MCF 10A (cell line): ENCODE results near the gene EPDR1. TPM values are rescaled to one million over a fixed set of nuclear protein-coding genes. Genes with fewer than 3 reads are reported as not detected.

ENCODE experiments used
- BruUV-seq: library from RNA; stranded (reverse); fragments of 400-500 nt; replicated peaks from 2 replicates; lab custom pipeline; 2021; lab: Mats Ljungman, UMichigan
- CTCF ChIA-PET: fragments of 300-600 bp; sonication (Branson Sonifier 250); formaldehyde crosslinking; extraction: SDS; loops from one replicate; lab custom pipeline; 2021; ENCODE audit warnings: antibody characterized with exemption, inconsistent platforms; lab: Yijun Ruan, JAX
- POLR2A ChIA-PET: fragments of 300-600, 350-650 bp; sonication (Branson Sonifier 250); formaldehyde crosslinking; extraction: SDS; loops from one replicate; lab custom pipeline; 2020; ENCODE audit warnings: antibody characterized with exemption, inconsistent platforms; lab: Yijun Ruan, JAX
- DNase-seq: peaks from one replicate; pipeline ENCODE4 v3.0.0-alpha.2; 2018; ENCODE audit not compliant: unreplicated experiment
- H3K27ac Mint-ChIP-seq: one replicate; pipeline ENCODE4 v1.8.0; 2022; ENCODE audit warnings: mild to moderate bottlenecking, low read depth, mixed read lengths; ENCODE audit not compliant: unreplicated experiment
- H3K27me3 Mint-ChIP-seq: one replicate; pipeline ENCODE4 v1.8.0; 2022; ENCODE audit warnings: mixed read lengths; ENCODE audit not compliant: insufficient read depth, unreplicated experiment
- H3K36me3 Mint-ChIP-seq: one replicate; pipeline ENCODE4 v1.8.0; 2022; ENCODE audit warnings: mild to moderate bottlenecking, moderate library complexity, mixed read lengths; ENCODE audit not compliant: insufficient read depth, unreplicated experiment
- H3K4me1 Mint-ChIP-seq: one replicate; pipeline ENCODE4 v1.8.0; 2022; ENCODE audit warnings: mixed read lengths; ENCODE audit not compliant: insufficient read depth, unreplicated experiment
- H3K4me3 Mint-ChIP-seq: one replicate; pipeline ENCODE4 v1.8.0; 2022; ENCODE audit warnings: mild to moderate bottlenecking, moderate library complexity, mixed read lengths; ENCODE audit not compliant: unreplicated experiment
- H3K9me3 Mint-ChIP-seq: one replicate; pipeline ENCODE4 v1.8.0; 2022; ENCODE audit warnings: mixed read lengths; ENCODE audit not compliant: unreplicated experiment
- intact Hi-C: fragments of 100-400 bp; cut with micrococcal nuclease; formaldehyde crosslinking; loops from 2 replicates; pipeline ENCODE4 v1.14.1; 2022
- total RNA-seq: library from RNA; stranded (reverse); gene quantifications from 2 replicates; pipeline ENCODE4 v1.2.3, GENCODE V29; 2022
- TF ChIP-seq, protein P1 (sequence below): fragments of 200-600 bp; IDR thresholded peaks from one replicate; pipeline ENCODE4 v1.8.0; 2022; ENCODE audit warnings: antibody characterized with exemption, mild to moderate bottlenecking; ENCODE audit not compliant: unreplicated experiment

The EPDR1 gene
- total RNA-seq, 1 experiment from 2014 or later = not detected

DNA sequence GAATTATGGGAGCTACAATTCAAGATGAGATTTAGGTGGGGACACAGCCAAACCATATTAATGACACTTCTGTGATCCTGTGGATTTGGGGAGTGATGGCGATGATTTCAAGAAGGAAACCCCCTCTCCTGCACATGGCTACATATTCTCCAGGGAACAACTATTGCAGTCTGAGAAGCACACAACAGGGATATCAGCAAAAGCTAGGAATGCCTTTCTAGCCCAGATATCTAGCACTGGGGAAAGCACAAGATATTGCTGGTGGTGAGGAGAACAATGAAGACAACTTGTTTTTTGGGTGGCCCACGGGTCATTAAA is 24.3 kb downstream of the EPDR1 start:
- H3K27ac Mint-ChIP-seq = no peak overlapping the region
- no peaks in the 10 kb centered on the region for H3K9me3 Mint-ChIP-seq
- TF ChIP-seq, protein P1, sequence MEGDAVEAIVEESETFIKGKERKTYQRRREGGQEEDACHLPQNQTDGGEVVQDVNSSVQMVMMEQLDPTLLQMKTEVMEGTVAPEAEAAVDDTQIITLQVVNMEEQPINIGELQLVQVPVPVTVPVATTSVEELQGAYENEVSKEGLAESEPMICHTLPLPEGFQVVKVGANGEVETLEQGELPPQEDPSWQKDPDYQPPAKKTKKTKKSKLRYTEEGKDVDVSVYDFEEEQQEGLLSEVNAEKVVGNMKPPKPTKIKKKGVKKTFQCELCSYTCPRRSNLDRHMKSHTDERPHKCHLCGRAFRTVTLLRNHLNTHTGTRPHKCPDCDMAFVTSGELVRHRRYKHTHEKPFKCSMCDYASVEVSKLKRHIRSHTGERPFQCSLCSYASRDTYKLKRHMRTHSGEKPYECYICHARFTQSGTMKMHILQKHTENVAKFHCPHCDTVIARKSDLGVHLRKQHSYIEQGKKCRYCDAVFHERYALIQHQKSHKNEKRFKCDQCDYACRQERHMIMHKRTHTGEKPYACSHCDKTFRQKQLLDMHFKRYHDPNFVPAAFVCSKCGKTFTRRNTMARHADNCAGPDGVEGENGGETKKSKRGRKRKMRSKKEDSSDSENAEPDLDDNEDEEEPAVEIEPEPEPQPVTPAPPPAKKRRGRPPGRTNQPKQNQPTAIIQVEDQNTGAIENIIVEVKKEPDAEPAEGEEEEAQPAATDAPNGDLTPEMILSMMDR = no peak
- H3K4me1 Mint-ChIP-seq = no peaks in the 10 kb centered on the region
- POLR2A ChIA-PET = no interaction called here
- no TSS peak for BruUV-seq
- no peaks in the 10 kb centered on the region for H3K36me3 Mint-ChIP-seq
- intact Hi-C loops = no loop called here
- no peak for DNase-seq
- H3K27me3 Mint-ChIP-seq = peaks cover 13% of the 10 kb centered on the region
- CTCF ChIA-PET = no interaction called here
- H3K4me3 Mint-ChIP-seq = no peak overlapping the region

DNA sequence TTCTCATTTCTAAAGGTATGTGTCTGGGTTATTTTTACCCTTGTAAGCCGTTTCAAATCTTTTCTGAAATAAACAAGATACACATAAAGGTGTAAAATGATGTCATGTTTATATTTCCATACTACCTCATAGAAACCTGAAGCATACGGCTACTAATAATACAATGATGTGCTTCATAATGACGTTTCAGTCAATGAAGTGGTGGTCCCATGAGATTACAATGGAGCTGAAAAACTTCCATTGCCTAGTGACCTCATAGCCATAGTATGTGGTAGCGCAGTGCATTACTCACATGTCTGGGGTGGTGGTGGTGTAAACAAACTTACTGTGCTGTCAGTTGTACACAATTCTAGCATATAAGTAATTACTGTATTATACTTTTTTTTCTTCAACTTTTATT is 24.9 kb downstream of the EPDR1 start:
- no peaks in the 10 kb centered on the region for H3K9me3 Mint-ChIP-seq
- no TSS peak for BruUV-seq

DNA sequence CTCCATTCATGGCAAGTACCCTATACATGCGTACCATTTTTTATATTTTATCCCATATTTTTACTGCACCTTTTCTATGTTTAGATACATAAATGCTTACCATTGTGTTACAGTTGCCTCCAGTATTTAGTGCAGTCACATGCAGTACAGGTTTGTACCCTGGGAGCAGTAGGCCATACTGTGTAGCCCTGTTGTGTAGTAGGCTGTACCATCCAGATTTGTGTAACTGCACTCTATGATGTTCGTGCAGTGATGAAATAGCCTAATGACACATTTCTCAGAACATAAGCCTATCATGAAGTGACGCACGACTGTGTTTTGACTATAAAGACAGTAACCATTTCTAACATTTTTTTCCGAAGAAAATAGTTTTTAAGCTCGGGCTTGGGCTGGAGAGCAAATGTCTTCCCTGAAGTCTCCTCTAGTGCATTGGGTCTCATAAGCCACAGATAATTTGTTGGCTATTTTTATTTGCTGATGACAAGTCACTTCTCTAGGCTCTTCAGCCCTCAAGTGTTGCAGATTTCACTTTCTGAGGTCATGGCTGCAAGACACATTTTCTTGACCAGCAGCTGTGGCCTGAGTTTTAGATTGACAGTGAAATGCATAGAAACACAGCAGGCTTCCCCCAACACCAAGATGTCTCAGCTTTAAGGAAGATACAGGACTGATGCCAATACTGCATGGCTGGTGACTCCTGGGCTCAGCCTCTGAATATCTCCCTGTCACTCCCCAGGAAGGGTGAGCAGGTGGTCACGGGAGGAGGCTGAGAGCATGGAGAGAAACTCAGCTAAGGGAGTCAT is 26.9 kb downstream of the EPDR1 start:
- no peaks in the 10 kb centered on the region for H3K36me3 Mint-ChIP-seq
- intact Hi-C loops = no loop called here
- H3K4me1 Mint-ChIP-seq = no peaks in the 10 kb centered on the region
- H3K4me3 Mint-ChIP-seq = no peak overlapping the region
- no peaks in the 10 kb centered on the region for H3K9me3 Mint-ChIP-seq
- no peak for DNase-seq
- H3K27ac Mint-ChIP-seq = no peak overlapping the region
- CTCF ChIA-PET = interaction anchor here (1.0 kb wide), 1 partner anchor 748 kb away, joined by 6 read pairs; no protein-coding TSS in a partner anchor
- TF ChIP-seq, protein P1 = no peak
- POLR2A ChIA-PET = no interaction called here
- H3K27me3 Mint-ChIP-seq = peaks cover 12% of the 10 kb centered on the region
- BruUV-seq = no TSS peak

More for the DNA sequence above, 24.9 kb downstream of the EPDR1 start:
- ChIA-PET POLR2A (interaction anchor here (0.7 kb wide), 1 partner anchor 145 kb away, joined by 3 read pairs; no protein-coding TSS in a partner anchor), CTCF (no interaction called here)
- no peak overlapping the region for H3K4me3 Mint-ChIP-seq
- TF ChIP-seq, protein P1 = no peak
- intact Hi-C loops = no loop called here
- peaks cover 13% of the 10 kb centered on the region for H3K27me3 Mint-ChIP-seq
- H3K4me1 Mint-ChIP-seq = no peaks in the 10 kb centered on the region
- no peaks in the 10 kb centered on the region for H3K36me3 Mint-ChIP-seq
- H3K27ac Mint-ChIP-seq = no peak overlapping the region
- DNase-seq = no peak

DNA sequence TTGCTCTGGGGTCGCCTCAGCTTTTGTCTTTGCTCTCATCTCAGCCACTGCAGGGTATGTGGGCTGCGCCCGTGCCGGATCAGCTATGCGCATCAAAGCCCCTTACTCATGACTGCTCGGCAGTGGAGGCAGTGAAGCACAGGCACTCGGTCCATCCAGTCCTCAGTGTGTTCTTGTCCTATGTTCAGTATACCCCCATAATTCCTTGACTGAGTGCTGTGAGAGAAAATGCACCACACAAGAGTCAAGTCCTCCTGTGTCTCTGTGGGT is 27.4 kb downstream of the EPDR1 start:
- Mint-ChIP-seq H3K4me1 (no peaks in the 10 kb centered on the region), H3K4me3 (no peak overlapping the region), H3K27ac (no peak overlapping the region), H3K36me3 (no peaks in the 10 kb centered on the region), H3K27me3 (peaks cover 12% of the 10 kb centered on the region), H3K9me3 (no peaks in the 10 kb centered on the region)
- intact Hi-C loops = no loop called here
- DNase-seq = no peak
- TF ChIP-seq, protein P1 = no peak
- ChIA-PET CTCF (interaction anchor here (1.0 kb wide), 1 partner anchor 748 kb away, joined by 6 read pairs; no protein-coding TSS in a partner anchor), POLR2A (no interaction called here)
- no TSS peak for BruUV-seq
